ENCODE data around the gene ACP6.

GRCh38 chr1:147631839-147632238 is 38.5 kb downstream of the ACP6 start:
- TF ChIP-seq, protein P1, sequence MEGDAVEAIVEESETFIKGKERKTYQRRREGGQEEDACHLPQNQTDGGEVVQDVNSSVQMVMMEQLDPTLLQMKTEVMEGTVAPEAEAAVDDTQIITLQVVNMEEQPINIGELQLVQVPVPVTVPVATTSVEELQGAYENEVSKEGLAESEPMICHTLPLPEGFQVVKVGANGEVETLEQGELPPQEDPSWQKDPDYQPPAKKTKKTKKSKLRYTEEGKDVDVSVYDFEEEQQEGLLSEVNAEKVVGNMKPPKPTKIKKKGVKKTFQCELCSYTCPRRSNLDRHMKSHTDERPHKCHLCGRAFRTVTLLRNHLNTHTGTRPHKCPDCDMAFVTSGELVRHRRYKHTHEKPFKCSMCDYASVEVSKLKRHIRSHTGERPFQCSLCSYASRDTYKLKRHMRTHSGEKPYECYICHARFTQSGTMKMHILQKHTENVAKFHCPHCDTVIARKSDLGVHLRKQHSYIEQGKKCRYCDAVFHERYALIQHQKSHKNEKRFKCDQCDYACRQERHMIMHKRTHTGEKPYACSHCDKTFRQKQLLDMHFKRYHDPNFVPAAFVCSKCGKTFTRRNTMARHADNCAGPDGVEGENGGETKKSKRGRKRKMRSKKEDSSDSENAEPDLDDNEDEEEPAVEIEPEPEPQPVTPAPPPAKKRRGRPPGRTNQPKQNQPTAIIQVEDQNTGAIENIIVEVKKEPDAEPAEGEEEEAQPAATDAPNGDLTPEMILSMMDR (IDR thresholded peaks at IDR 0.05; ENCODE audit: borderline replicate concordance, extremely low read depth, low read length, poor library complexity, severe bottlenecking): no peak
- no peak for TF ChIP-seq EZH2 (IDR thresholded peaks at IDR 0.05; ENCODE audit: borderline replicate concordance, low read depth, low read length, severe bottlenecking)

Measured in DND-41 (cell line).